ENCODE results near the gene ACOXL.

Gene ACOXL

GRCh38 chr2:110851531-110851930 is 119.2 kb downstream of the ACOXL start:
- TF ChIP-seq EZH2 (IDR thresholded peaks at IDR 0.05; ENCODE audit: borderline replicate concordance, low read length) (no peak), CTCF (IDR thresholded peaks at IDR 0.05; ENCODE audit: low read length) (no peak)
- H4K20me1 ChIP-seq (ENCODE audit: insufficient read depth, low read length): no peaks in the 10 kb centered on the region

GRCh38 chr2:110852051-110852450 is 119.7 kb downstream of the ACOXL start:
- H4K20me1 ChIP-seq (ENCODE audit: insufficient read depth, low read length): no peaks in the 10 kb centered on the region
- no peak overlapping the region for H3K9ac ChIP-seq (ENCODE audit: low read length)
- H3K4me3 ChIP-seq (ENCODE audit: low read depth, low read length, poor library complexity, severe bottlenecking): no peak overlapping the region
- no peak overlapping the region for H3K27ac ChIP-seq (ENCODE audit: low read depth, low read length, poor library complexity, severe bottlenecking)
- no peaks in the 10 kb centered on the region for H3K9me3 ChIP-seq (ENCODE audit: low read length)
- no peaks in the 10 kb centered on the region for H3K36me3 ChIP-seq (ENCODE audit: insufficient read depth, low read length)
- no peaks in the 10 kb centered on the region for H3F3A ChIP-seq (ENCODE audit: insufficient read depth, low read length)
- no peaks in the 10 kb centered on the region for H3K9me2 ChIP-seq (ENCODE audit: low read depth, low read length)
- H3K4me1 ChIP-seq (ENCODE audit: insufficient read depth, low read length, severe bottlenecking): no peaks in the 10 kb centered on the region
- no peak overlapping the region for H2AFZ ChIP-seq (ENCODE audit: low read length)
- H3K4me2 ChIP-seq (ENCODE audit: low read length): no peak overlapping the region
- no peaks in the 10 kb centered on the region for H3K79me2 ChIP-seq (ENCODE audit: insufficient read depth, low read length)
- TF ChIP-seq EZH2 (IDR thresholded peaks at IDR 0.05; ENCODE audit: borderline replicate concordance, low read length): no peak
- no peak for TF ChIP-seq CTCF (IDR thresholded peaks at IDR 0.05; ENCODE audit: low read length)
- H3K27me3 ChIP-seq (ENCODE audit: insufficient read depth, low read length): no peaks in the 10 kb centered on the region

More at GRCh38 chr2:110851531-110851930, 119.2 kb downstream of the ACOXL start:
- H3K27me3 ChIP-seq (ENCODE audit: insufficient read depth, low read length): no peaks in the 10 kb centered on the region
- H3K36me3 ChIP-seq (ENCODE audit: insufficient read depth, low read length): no peaks in the 10 kb centered on the region
- no peak overlapping the region for H3K4me2 ChIP-seq (ENCODE audit: low read length)
- no peak overlapping the region for H3K4me3 ChIP-seq (ENCODE audit: low read depth, low read length, poor library complexity, severe bottlenecking)
- H3K9me2 ChIP-seq (ENCODE audit: low read depth, low read length): no peaks in the 10 kb centered on the region
- no peaks in the 10 kb centered on the region for H3K9me3 ChIP-seq (ENCODE audit: low read length)
- no peak overlapping the region for H3K27ac ChIP-seq (ENCODE audit: low read depth, low read length, poor library complexity, severe bottlenecking)
- no peak overlapping the region for H2AFZ ChIP-seq (ENCODE audit: low read length)
- no peaks in the 10 kb centered on the region for H3K79me2 ChIP-seq (ENCODE audit: insufficient read depth, low read length)
- no peak overlapping the region for H3K9ac ChIP-seq (ENCODE audit: low read length)
- no peaks in the 10 kb centered on the region for H3F3A ChIP-seq (ENCODE audit: insufficient read depth, low read length)
- H3K4me1 ChIP-seq (ENCODE audit: insufficient read depth, low read length, severe bottlenecking): no peaks in the 10 kb centered on the region

- Histone ChIP-seq H3K27ac (ENCODE audit: low read depth, low read length, poor library complexity, severe bottlenecking) (no peak overlapping the region), H3K9ac (ENCODE audit: low read length) (no peak overlapping the region), H3K36me3 (ENCODE audit: insufficient read depth, low read length) (no peaks in the 10 kb centered on the region), H3K4me2 (ENCODE audit: low read length) (no peak overlapping the region), H3K27me3 (ENCODE audit: insufficient read depth, low read length) (no peaks in the 10 kb centered on the region), H3K4me1 (ENCODE audit: insufficient read depth, low read length, severe bottlenecking) (no peaks in the 10 kb centered on the region), H3K9me3 (ENCODE audit: low read length) (no peaks in the 10 kb centered on the region), H3F3A (ENCODE audit: insufficient read depth, low read length) (no peaks in the 10 kb centered on the region), H3K9me2 (ENCODE audit: low read depth, low read length) (no peaks in the 10 kb centered on the region), H3K4me3 (ENCODE audit: low read depth, low read length, poor library complexity, severe bottlenecking) (no peak overlapping the region), H4K20me1 (ENCODE audit: insufficient read depth, low read length) (no peaks in the 10 kb centered on the region), H3K79me2 (ENCODE audit: insufficient read depth, low read length) (no peaks in the 10 kb centered on the region), H2AFZ (ENCODE audit: low read length) (no peak overlapping the region)
- TF ChIP-seq CTCF (IDR thresholded peaks at IDR 0.05; ENCODE audit: low read length) (no peak), EZH2 (IDR thresholded peaks at IDR 0.05; ENCODE audit: borderline replicate concordance, low read length) (no peak)
These were observed 120.3 kb downstream of the ACOXL start for GRCh38 chr2:110852541-110853263.
